AG04449 (cell line): Measurements from ENCODE around the gene GFOD1.

Experiments
- CTCF ChIA-PET: fragments of 350-600 bp; formaldehyde crosslinking; extraction: SDS; loops from one replicate; lab custom pipeline; 2021; ENCODE audit warnings: antibody characterized with exemption; lab: Yijun Ruan, JAX
- POLR2A ChIA-PET: fragments of 400-600, 350-600 bp; formaldehyde crosslinking; extraction: SDS; loops from one replicate; lab custom pipeline; 2020; ENCODE audit warnings: antibody characterized with exemption, inconsistent platforms; lab: Yijun Ruan, JAX
- DNase-seq: peaks from one replicate; pipeline ENCODE4 v3.0.0-alpha.2; 2010; ENCODE audit warnings: low read depth, low spot score
- H3K4me3 ChIP-seq: 2 replicates; pipeline ENCODE4 v1.5.1; 2011; ENCODE audit warnings: low read depth, mild to moderate bottlenecking, control low read depth, low read length
- CTCF ChIP-seq: IDR thresholded peaks from one replicate; pipeline ENCODE4 v1.5.1; 2011; ENCODE audit warnings: mild to moderate bottlenecking, moderate library complexity, low read length, control low read depth, inconsistent platforms; ENCODE audit not compliant: insufficient read depth; ENCODE audit errors: missing control alignments

GFOD1 gene

DNA sequence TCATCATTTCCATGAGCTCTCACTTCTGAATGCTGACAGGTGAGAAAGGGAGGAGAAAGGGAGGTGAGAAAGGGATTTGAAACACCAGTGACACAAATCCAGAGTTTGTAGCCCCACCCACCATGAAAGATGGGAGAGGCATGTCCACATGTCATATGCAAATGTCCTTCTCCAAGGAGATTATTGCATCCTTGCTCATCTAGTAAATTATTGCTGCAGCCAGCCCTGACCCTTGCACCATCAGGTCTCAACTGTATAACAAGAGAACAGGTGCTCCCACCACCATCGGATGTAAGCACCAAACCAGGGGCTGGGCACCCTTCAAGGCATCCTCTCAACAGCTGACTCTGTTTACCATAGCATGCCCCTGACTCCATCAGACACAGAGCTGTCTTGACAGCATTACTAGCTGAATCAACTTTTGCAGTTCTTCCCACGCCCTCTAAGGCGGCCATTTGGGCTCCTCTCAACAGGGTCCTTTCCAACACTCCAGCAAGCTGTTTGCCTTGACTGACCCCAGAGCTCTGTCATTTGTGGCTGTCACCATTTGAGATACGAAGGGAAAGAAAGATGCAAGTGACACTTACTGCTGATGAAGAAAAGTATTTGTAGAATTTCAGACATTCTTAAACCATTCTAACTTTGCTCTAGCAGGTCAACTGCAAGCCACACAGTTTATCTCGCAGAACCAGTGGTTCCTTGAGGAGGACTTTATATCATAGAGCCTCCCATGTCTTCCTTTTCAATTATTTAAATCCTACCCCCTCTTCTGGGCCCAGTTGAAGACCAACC lies 14.2 kb downstream of the GFOD1 start:
- POLR2A ChIA-PET, result no interaction called here
- CTCF ChIA-PET, result interaction anchor here (1.2 kb wide), 1 partner anchor 127 kb away, joined by 3 read pairs; no protein-coding TSS in a partner anchor
- no peak overlapping the region for H3K4me3 ChIP-seq
- DNase-seq, result no peak
- TF ChIP-seq CTCF, result no peak

DNA sequence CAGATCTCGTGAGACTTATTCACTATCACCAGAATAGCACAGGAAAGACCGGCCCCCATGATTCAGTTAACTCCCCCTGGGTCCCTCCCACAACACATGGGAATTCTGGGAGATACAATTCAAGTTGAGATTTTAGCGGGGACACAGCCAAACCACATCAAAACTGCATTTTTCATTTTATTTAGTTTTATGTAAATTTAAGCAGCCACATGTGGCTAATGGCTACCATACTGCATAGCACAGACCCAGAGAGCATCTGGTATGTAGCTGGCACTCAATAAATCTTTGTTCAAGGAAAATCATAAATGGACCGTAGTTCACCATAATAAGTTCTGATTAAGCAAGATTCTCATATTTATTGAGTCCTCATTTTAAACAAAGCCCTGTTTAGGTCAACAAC lies 15.3 kb downstream of the GFOD1 start:
- no peak overlapping the region for H3K4me3 ChIP-seq
- no peak for TF ChIP-seq CTCF
- POLR2A ChIA-PET, result no interaction called here
- CTCF ChIA-PET, result no interaction called here
- DNase-seq, result no peak

DNA sequence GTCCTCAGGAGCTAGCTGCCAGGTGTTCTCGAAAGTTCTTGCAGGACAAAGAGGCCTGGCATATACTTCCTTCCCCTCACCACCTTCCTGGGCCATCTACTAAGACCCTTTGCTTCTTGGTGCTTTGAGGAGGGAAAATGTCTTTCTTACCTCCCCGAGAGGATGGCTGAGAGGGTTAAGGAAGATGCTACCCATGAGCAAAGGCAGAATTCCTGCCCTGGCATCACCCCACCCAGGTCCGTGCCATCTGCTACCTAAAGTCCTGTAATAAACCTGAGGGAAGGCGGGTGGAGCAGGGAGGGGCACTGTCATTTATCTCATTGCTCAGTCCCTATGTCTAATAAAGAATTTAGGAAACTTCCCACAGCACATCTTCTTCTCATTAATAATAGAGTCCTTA lies 16.2 kb downstream of the GFOD1 start:
- H3K4me3 ChIP-seq, result no peak overlapping the region
- POLR2A ChIA-PET, result no interaction called here
- CTCF ChIA-PET, result no interaction called here
- no peak for TF ChIP-seq CTCF
- no peak for DNase-seq

DNA sequence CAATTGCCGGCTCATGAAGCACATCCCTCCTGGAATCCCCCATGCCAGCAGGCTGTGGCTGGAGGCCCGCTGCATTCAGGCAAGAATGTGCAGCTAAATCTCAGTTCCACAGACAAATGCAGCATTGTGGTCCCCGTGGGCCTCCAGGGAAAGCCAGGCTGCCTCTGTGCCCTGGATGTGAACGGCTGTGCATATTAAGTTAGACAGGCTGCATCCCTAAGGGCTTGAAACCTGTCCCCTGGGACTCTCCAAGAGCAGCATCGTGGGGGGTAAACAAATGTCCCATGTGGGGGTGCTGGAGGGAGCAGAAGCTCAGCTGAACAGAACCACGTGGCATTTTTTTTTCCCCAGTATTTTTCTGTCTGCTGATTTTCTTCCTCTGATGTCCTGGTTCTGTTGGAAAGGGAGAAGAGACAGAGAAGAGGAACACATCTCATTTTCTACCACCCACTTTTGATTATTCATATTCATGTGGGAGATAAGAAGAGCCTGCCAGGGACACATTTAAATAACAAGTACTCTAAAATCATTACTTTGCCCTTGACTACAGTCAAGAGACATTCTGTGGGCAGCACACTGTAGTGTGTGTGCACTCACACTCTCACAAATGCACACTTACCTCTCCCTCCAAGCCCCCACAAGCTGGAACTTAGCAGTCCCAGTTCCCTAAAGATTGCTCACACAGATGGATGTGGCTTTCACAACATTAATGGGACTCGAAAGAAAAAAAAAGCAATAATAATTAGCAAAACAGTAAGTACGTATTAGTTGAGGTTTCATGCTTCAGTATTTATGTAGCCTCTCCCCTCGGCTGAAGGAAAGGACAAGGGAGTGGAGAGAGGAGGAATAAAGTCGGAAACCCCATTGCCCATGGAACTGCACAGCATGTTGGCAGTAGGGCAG lies 16.9 kb downstream of the GFOD1 start:
- no peak for DNase-seq
- POLR2A ChIA-PET, result no interaction called here
- no peak overlapping the region for H3K4me3 ChIP-seq
- CTCF ChIA-PET, result no interaction called here
- TF ChIP-seq CTCF, result no peak

GRCh38 chr6:13469693-13470092 lies 17.7 kb downstream of the GFOD1 start:
- ChIA-PET CTCF (no interaction called here), POLR2A (no interaction called here)
- H3K4me3 ChIP-seq, result no peak overlapping the region
- no peak for DNase-seq
- TF ChIP-seq CTCF, result no peak

- no peak overlapping the region for H3K4me3 ChIP-seq
- TF ChIP-seq CTCF, result no peak
- ChIA-PET POLR2A (no interaction called here), CTCF (no interaction called here)
- no peak for DNase-seq
These were observed 18.6 kb downstream of the GFOD1 start for GRCh38 chr6:13468839-13469238.
